Measurements from ENCODE around the gene PPP1R3G.

PPP1R3G gene

DNA sequence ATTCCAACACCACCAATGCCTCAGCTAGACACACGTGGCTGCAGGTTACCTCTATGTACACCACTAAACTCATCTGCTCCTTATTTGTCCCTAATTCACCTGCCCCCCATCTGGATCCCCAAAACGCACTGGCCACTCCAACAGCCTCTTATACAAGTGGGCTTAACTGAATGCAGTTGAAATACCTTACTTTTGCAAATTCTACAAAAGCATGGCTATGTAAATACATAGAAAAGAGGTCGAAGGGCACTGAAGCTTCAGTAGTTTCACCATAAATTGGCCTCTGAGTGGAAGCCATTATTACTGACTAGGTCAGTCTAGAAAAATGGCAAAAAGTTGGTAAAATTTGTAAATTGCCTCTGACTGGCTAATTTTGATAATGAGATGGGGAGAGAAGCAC is 11.1 kb upstream of the PPP1R3G start:
- no peak for DNase-seq

DNA sequence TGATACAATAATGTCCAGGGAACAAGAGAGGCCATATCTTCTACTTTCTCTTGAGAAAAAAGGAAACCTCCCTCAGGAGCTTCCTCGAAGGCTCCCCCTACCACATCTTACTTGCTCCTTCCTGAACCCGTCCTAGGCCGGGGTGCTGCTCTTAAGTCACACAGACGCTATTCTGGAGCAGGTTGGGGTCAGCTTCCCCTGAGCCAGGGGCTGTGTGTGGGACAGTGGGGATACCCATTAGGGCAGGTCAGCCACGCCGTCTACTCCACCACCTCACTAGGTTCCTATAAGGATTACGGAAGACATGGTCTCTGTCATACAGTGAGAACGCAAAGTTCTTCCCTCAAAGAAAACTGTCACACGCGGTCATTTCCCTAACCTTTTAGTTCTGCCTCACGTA is 8.2 kb upstream of the PPP1R3G start:
- no peak for DNase-seq

- DNase-seq: no peak
These were observed 6.9 kb upstream of the PPP1R3G start for GRCh38 chr6:5078121-5078669.

DNA sequence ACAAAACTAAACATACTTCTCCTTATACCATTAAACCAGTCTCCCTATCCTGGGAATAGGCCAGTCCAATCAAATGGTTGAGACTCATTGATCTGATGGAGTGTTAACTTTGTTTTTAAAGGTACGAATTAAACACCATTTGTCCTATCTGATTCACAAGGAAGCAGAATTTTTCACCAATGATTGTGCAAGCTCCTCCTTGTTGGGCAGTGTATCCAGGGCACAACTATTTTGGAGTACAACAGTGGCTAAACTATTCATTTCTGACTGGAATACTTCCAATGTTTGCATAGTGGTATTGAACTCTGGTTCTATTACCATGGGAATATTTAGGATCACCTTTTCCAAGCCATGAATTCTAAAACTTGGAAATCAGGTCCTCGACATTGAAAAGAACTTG is 5.4 kb upstream of the PPP1R3G start:
- DNase-seq: no peak

DNA sequence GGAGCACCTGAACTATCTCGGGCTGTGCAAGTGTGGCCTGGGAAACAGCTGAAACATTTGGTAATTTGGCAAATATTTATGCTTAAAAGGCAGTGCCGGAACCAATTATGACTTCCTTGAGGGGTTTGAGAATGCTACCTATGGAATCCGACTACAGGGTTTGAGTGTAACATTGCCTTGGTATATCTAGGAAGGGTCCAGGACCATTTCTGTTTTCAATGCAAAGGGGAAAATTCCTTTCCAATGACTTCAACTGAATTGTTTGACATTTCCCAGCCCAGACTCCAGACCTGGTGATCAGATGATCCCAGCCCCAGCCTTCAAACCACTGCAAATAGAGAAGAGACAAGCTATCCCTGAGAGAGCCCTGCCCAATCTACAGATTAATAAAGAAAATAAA is 4.6 kb upstream of the PPP1R3G start:
- DNase-seq: no peak

DNA sequence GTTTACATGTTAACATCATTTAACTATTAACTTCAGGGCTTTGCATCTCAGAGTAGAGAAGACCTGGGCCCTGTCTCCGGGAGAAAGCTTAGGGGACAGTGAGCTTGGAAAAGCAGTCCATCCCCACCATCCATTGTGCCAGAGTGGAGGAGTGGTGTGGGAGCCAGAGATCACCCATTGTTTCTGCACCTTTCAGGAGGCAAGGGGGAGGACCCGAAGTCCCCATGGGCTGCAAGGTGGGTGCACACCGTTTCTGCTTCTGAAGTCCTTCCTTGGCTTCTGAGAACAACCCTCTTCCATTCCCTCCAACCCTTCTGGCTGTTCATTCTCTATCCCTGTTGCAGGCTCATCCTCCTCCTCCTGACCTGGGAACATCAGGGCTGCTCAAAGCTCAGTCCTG is 4.0 kb upstream of the PPP1R3G start:
- no peak for DNase-seq

- DNase-seq: no peak
These were observed 3.2 kb upstream of the PPP1R3G start for GRCh38 chr6:5081955-5082354.

- no peak for DNase-seq
These were observed 2.4 kb upstream of the PPP1R3G start for GRCh38 chr6:5082487-5083306.

GRCh38 chr6:5083307-5083583 is 1.9 kb upstream of the PPP1R3G start:
- DNase-seq: no peak

- DNase-seq: no peak
These were observed 1.3 kb upstream of the PPP1R3G start for GRCh38 chr6:5083813-5084359.

GRCh38 chr6:5084360-5084780 is 771 bp upstream of the PPP1R3G start:
- no peak for DNase-seq

DNA sequence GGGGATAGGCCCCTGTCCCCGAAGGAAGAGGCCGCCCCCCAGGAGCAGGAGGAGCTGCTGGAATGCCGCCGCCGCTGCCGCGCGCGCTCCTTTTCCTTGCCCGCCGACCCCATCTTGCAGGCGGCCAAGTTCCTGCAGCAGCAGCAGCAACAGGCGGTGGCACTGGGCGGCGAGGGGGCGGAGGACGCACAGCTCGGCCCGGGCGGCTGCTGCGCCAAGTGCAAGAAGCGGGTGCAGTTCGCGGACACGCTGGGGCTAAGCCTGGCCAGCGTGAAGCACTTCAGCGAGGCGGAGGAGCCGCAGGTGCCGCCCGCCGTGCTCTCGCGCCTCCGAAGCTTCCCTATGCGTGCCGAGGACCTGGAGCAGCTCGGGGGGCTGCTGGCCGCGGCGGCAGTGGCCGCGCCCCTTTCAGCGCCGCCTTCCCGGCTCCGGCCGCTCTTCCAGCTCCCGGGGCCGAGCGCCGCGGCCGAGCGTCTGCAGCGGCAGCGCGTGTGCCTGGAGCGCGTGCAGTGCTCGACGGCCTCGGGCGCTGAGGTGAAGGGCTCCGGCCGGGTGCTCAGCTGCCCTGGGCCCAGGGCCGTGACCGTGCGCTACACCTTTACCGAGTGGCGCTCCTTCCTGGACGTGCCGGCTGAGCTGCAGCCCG is 630 bp downstream of the PPP1R3G start:
- DNase-seq: no peak

GRCh38 chr6:5086294-5086890 is 1.3 kb downstream of the PPP1R3G start:
- DNase-seq: no peak

- no peak for DNase-seq
These were observed 2.2 kb downstream of the PPP1R3G start for GRCh38 chr6:5087389-5087788.

DNA sequence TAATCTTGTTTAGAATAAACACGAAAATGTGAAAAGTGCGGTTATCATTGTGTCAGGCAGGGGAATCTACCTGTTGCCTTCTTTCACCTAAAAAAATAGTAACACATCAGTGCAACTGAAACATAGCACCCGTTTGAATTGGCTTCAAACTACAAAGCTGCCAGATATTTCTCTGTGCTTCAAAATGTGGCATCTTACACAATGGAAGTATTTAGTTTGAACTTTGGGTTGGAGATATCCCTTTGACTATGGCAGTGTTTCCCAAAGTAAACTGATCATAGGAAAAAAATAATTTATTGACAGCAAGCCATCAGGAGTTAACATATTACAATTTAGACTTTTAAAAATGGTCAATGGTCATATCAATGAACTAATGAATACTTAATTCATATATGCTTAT is 3.6 kb downstream of the PPP1R3G start:
- no peak for DNase-seq

DNA sequence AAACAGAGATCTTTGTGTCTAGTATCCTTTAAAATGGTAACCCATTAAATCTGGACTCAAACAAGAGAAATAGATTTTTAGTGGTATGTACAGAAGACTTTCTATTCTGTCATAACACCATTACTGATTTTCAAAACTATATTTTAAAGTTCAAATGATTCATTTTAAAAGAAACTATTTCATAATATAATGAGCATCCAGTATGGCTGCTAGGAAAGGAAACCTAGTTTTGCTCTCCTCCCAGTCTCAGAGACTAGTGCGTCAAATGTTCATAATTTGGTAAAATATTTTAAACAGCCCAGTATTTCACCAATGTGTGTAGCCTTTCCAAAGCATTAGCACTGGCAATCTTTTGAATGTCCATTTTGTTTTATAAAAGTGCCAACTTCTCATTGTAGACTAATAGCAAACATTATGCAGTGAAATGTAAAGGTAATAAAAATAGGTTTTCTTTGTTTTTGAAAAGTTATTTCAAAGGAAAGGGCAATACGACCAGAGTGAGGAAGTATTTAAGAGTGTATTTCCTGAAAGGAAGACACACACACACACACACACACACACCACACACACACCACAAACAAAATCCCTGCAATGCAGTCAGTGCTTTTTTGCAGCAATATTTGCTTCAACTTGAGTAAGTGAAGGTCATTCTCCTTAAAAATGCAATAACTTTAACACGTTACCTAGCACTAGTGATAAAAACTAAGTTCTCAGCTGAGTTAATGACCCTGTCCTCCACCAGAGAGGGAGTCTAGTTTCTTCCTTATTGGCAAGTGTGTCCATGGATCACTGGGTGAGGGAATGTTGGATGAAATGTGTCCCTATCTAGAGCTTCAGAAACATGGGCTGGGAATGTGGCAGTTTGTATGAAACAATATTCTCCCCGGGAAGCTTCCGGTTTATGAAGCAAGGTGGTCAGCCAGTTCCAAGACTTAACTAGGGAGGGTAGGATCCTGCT is 4.6 kb downstream of the PPP1R3G start:
- DNase-seq: no peak

DNA sequence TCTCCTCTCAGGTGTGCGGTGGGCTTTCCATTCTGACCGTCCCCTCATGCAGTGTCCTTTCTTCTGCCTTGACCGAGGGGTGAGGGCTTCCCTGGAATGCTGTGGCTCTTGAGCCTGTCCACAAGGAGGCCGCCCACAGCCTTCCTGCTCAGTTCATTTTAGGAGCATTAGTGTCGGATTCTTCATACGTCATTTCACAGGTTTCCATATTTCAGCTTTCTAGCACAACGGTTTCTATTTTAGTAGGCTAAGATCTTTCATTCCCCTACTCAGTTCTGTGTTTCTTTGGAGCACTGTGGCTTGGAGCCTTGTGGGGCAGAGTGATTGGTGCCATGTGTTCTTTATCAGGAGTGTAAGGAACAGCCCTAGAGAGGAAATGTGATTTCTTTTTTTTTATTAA is 5.5 kb downstream of the PPP1R3G start:
- no peak for DNase-seq

DNA sequence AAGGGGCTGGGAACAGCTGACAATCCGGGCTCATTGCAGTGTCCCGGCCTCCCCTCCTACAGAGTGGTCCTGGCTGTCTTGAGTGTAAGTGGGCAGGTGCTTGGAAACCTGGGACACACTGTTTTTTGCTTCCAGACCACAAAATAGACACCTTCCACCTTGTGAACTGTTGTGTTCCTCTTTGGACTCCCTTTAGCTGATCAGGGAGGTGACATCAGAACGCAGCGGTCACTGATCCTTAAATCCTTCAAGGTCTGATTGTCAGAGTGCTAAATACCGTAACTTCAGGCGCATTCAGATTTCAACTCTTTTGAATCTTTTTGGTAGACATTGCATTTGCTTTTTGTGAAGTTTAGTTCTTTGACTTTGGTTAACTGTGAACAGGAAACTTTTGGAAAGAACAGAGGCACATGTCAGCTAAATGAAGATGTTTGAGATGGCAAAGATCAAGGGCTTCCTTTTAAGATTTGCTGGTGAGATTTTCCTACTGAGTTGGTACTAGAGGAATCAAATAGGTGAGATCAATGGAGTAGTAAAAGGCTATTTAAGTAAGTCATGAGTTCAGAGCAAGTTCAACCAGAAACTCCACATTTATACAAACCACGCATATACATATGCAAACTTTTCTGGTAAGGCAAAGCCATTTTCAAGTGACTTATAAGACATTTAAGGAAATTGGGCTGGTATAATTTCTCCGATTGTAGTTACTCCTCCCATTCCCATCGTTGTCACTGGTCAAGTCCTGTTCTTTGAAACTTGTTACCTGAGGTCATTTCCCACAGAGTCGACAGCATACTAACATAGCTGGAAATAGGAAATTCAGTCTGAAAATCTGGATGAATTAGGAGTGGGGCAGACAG is 6.3 kb downstream of the PPP1R3G start:
- no peak for DNase-seq

DNA sequence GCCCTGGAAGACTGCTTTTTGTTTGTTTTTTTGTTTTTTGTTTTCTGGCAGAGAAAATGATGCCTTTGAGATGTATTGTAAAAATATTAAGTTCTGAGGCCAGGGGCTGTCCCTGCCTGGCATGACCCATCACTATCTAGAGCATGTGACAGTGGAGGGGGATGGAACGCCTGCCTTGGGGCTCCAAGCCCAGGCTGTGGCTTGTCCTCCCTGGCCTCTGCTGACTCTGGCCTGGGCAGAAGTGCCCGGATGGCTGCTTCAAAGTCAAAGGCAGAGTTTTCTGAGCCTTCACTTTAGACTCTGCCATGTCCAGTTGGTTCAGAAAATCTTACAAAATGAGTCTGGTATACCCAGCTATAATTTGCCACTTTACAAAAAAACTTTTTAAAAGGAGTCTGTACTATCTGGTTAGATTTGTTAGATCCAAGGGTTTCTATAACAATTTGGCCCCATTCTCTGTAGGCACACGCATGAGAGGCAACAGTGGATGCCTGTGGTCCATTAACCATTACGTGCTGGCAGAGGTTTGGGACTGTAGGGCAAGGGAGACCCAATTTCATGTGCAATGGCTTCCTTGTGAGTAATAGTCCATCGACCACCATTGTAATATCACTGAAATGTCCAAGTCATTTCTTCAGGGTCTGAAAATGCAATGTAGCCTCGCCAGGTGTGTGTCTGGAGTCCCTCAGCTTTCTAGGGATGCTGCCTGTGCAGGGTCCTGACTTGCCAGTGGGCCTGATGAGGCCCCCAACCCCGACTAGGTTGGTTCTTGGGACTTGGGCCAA is 8.3 kb downstream of the PPP1R3G start:
- no peak for DNase-seq

DNA sequence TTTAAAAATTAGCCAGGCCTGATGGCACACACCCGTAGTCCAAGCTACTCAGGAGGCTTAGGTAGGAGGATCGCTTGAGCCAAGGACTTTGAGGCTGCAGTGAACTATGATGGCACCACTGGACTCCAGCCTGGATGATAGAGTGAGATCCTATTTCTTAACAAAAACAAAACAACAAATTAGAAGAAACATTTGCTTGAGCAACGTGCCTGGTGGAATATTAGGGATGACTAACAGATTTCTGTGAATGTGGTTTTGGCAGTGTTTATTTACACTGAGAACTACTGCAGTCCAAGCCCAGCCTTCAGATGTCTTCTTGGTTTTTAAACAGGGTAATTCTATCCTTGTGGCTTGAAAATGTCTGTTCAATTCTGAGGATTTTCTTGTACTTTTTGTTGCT is 9.2 kb downstream of the PPP1R3G start:
- no peak for DNase-seq

DNA sequence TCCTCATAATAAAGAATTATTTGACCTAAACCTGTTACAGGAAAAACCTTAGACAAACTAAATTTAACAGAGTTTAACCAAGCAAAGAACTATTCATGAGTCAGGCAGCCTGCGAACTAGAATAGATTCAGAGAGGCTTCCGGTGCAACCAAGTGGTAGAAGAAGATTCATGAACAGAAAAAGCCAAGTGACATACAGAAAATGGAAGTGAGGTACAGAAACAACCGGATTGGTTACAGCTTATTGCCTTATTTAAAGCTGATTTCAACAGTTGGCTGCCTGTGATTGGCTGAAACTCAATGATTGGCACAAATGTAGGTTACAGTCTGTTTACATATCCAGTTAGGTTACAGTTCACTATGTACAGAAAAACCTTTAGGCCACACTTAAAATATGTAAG is 10.1 kb downstream of the PPP1R3G start:
- no peak for DNase-seq
